OCI-LY3 (cell line): ENCODE data around the gene MBNL1.

Experiments
- H2AFZ ChIP-seq: fragments of 200-600, 300-600 bp; shearing (Covaris generic); 2 replicates; pipeline ENCODE4 v1.6.0; 2014; ENCODE audit warnings: antibody characterized with exemption, low read depth, low read length
- H3K27ac ChIP-seq: fragments of 200-600, 300-600 bp; sonication (generic); 2 replicates; pipeline ENCODE4 v1.5.1; 2014; ENCODE audit warnings: mild to moderate bottlenecking, low read length, moderate library complexity, mixed read lengths
- H3K27me3 ChIP-seq: fragments of 200-600, 300-600 bp; sonication (generic); 2 replicates; pipeline ENCODE4 v1.6.1; 2014; ENCODE audit warnings: low read depth, low read length, mixed read lengths
- H3K36me3 ChIP-seq: fragments of 200-600, 300-600 bp; sonication (generic); replicated peaks from 2 replicates; pipeline ENCODE3; 2014; ENCODE audit warnings: low read depth, low read length, mixed read lengths
- H3K4me1 ChIP-seq: fragments of 300-600, 200-600 bp; sonication (generic); 2 replicates; pipeline ENCODE4 v1.6.1; 2014; ENCODE audit warnings: low read length, mixed read lengths
- H3K4me2 ChIP-seq: fragments of 200-600, 300-600 bp; sonication (generic); 2 replicates; pipeline ENCODE4 v1.6.1; 2014; ENCODE audit warnings: low read length, mixed read lengths
- H3K4me3 ChIP-seq: fragments of 300-600, 200-600 bp; sonication (generic); 2 replicates; pipeline ENCODE4 v1.5.1; 2014; ENCODE audit warnings: antibody characterized with exemption, mild to moderate bottlenecking, low read length, moderate library complexity
- H3K79me2 ChIP-seq: fragments of 300-600, 200-600 bp; shearing (Covaris generic); 2 replicates; pipeline ENCODE4 v1.6.1; 2014; ENCODE audit warnings: mild to moderate bottlenecking, low read length, mixed read lengths
- H3K9ac ChIP-seq: fragments of 300-600, 200-600 bp; shearing (Covaris generic); 2 replicates; pipeline ENCODE4 v1.6.0; 2014; ENCODE audit warnings: mild to moderate bottlenecking, low read length, moderate library complexity
- H3K9me3 ChIP-seq: fragments of 200-600, 300-600 bp; shearing (Covaris generic); 2 replicates; pipeline ENCODE4 v1.6.1; 2014; ENCODE audit warnings: low read length, mixed read lengths; ENCODE audit not compliant: insufficient read depth
- H4K20me1 ChIP-seq: fragments of 200-600, 300-600 bp; sonication (generic); 2 replicates; pipeline ENCODE4 v1.6.1; 2016; ENCODE audit warnings: low read length, mixed read lengths; ENCODE audit not compliant: insufficient read depth
- CTCF ChIP-seq: fragments of 200-600, 300-600 bp; sonication (generic); IDR thresholded peaks from 2 replicates; pipeline ENCODE4 v1.5.1; 2014; ENCODE audit warnings: antibody characterized with exemption, low read length, low read depth
- EZH2phosphoT487 ChIP-seq: fragments of 200-600 bp; shearing (Covaris generic); IDR thresholded peaks from 2 replicates; pipeline ENCODE4 v1.6.1; 2018; ENCODE audit warnings: antibody characterized with exemption, mixed run types, low read depth

The MBNL1 gene

DNA sequence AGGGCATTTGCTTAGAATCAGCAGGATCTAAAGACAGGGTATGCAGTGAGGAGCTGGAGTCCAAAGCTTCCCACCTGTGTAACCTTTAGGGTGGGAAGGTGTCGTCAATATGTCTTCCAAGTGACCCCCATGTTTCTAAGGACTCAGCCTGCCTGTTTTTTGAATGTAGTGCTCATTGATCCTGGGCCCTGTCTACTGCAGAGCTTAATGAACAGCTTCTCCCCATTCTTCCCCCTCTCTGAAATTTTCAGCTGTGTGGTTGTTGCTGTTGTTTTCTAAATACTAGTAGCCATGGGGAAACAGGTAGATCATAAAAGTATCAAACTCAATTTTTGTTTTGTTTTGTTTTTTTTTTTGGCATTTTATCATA is 39.7 kb downstream of the MBNL1 start:
- no peak overlapping the region for H3K4me3 ChIP-seq
- H3K36me3 ChIP-seq, result peaks cover 23% of the 10 kb centered on the region
- H3K4me1 ChIP-seq, result no peaks in the 10 kb centered on the region

DNA sequence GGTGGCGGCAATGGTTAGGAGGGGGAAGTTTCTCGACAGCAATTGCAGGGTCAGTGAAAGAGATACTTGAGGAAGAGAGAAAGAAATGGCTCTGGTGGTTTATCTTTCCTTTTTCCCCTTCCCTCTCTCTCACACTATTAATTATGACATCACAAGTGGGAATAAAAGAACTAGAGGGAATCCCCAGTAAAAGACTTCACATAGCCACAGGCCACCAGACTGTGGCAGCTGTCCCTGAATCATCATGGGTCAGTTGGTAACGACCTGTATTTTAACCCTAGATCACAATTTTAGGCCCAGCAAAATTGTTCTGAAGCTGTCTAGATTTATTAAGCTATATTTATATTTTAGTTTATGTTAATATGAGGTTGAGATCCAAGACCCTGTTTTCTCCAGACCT is 40.3 kb downstream of the MBNL1 start:
- Histone ChIP-seq H4K20me1 (peaks cover 88% of the 10 kb centered on the region), H3K27ac (no peak overlapping the region), H3K4me2 (no peak overlapping the region), H3K27me3 (no peaks in the 10 kb centered on the region), H3K4me3 (no peak overlapping the region), H3K9me3 (no peaks in the 10 kb centered on the region), H2AFZ (no peak overlapping the region), H3K4me1 (no peaks in the 10 kb centered on the region), H3K36me3 (peaks cover 23% of the 10 kb centered on the region), H3K79me2 (peaks cover 99% of the 10 kb centered on the region), H3K9ac (no peak overlapping the region)
- no peak for TF ChIP-seq CTCF
- TF ChIP-seq EZH2phosphoT487, result no peak

More for the DNA sequence above, 39.7 kb downstream of the MBNL1 start:
- Histone ChIP-seq H2AFZ (no peak overlapping the region), H3K4me2 (no peak overlapping the region), H3K9me3 (no peaks in the 10 kb centered on the region), H3K27ac (no peak overlapping the region), H3K9ac (no peak overlapping the region), H4K20me1 (peaks cover 88% of the 10 kb centered on the region), H3K27me3 (no peaks in the 10 kb centered on the region), H3K79me2 (peaks cover 99% of the 10 kb centered on the region)
- TF ChIP-seq CTCF (no peak), EZH2phosphoT487 (no peak)

DNA sequence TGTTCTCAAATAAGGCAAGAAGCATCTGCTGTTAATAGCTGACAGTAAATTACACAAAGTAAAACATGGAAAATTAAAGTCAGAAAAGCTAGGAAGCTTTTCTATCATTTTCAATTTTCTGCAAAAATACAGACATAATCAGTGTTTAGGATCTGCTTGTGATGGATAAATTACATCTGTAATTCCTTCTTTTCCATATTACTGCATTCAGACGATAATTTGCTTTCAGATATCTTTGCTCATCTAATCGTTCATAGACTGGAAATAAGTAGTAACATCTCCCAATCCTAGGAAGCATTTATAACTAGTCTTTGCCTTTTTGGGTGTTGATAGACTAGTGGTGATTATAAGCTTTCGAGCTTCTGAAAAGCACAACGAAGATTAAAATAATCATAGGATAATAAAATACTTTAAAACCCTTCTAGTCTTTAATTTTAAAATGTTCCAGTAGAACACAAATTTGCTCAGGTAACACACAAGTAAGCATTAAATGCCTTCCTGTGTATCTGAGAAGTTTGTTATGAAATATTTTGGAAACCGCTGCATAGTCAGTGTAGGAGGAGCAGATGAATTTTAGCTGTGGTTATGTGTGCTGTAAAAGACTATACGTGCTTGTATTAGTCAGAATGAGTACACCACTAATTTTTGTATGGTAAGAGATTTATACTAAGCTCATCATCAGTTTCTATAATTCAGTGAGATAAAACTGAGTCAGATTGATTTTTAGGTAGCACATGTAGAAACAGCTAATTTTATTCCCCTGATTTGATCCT is 41.0 kb downstream of the MBNL1 start:
- Histone ChIP-seq H3K36me3 (peaks cover 23% of the 10 kb centered on the region), H4K20me1 (peaks cover 88% of the 10 kb centered on the region)

DNA sequence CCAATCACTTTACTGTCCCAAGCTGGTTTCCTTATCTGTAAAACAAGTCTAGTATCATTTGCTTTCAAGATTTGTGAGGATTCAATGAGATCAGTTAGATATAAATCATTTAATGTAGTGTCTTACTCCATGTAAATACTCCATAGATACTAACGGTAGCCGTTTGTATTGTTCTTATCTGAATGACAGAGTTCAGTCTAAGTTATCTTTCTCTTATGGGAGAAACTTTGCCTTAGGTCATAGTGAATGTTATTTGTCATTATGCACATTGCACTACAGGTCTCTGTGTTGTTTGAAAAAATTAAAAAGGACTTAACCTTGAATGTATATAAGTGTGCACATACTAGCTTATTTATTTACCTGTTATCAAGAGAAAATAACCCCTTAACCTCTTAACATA is 44.7 kb downstream of the MBNL1 start:
- Histone ChIP-seq H4K20me1 (peaks cover 80% of the 10 kb centered on the region), H3K4me2 (no peak overlapping the region), H3K9me3 (no peaks in the 10 kb centered on the region), H2AFZ (no peak overlapping the region), H3K9ac (no peak overlapping the region), H3K79me2 (peaks cover 93% of the 10 kb centered on the region), H3K4me3 (no peak overlapping the region), H3K27me3 (no peaks in the 10 kb centered on the region), H3K4me1 (peaks cover under 1% of the 10 kb centered on the region; the same call in 1 of the 2 replicates), H3K27ac (no peak overlapping the region), H3K36me3 (peaks cover 11% of the 10 kb centered on the region)
- TF ChIP-seq CTCF (no peak), EZH2phosphoT487 (no peak)

More for the DNA sequence above, 41.0 kb downstream of the MBNL1 start:
- no peak overlapping the region for H3K27ac ChIP-seq
- no peak overlapping the region for H3K9ac ChIP-seq
- no peaks in the 10 kb centered on the region for H3K9me3 ChIP-seq
- H3K4me1 ChIP-seq, result no peaks in the 10 kb centered on the region
- no peak overlapping the region for H2AFZ ChIP-seq
- TF ChIP-seq CTCF (no peak), EZH2phosphoT487 (no peak)
- H3K79me2 ChIP-seq, result peaks cover 99% of the 10 kb centered on the region
- no peak overlapping the region for H3K4me2 ChIP-seq
- H3K4me3 ChIP-seq, result no peak overlapping the region
- no peaks in the 10 kb centered on the region for H3K27me3 ChIP-seq
